DMS 273 (cell line): ENCODE data around the gene EMD.
"Not testable (repeated sequence)": the region's sequence is repeated elsewhere in the genome, so short reads cannot be mapped to it uniquely, and the experiment has no call there.

Source experiments
- DNase-seq: peaks from one replicate; lab custom pipeline; 2025; ENCODE audit not compliant: unreplicated experiment; lab: John Stamatoyannopoulos, UW

Gene EMD

DNA sequence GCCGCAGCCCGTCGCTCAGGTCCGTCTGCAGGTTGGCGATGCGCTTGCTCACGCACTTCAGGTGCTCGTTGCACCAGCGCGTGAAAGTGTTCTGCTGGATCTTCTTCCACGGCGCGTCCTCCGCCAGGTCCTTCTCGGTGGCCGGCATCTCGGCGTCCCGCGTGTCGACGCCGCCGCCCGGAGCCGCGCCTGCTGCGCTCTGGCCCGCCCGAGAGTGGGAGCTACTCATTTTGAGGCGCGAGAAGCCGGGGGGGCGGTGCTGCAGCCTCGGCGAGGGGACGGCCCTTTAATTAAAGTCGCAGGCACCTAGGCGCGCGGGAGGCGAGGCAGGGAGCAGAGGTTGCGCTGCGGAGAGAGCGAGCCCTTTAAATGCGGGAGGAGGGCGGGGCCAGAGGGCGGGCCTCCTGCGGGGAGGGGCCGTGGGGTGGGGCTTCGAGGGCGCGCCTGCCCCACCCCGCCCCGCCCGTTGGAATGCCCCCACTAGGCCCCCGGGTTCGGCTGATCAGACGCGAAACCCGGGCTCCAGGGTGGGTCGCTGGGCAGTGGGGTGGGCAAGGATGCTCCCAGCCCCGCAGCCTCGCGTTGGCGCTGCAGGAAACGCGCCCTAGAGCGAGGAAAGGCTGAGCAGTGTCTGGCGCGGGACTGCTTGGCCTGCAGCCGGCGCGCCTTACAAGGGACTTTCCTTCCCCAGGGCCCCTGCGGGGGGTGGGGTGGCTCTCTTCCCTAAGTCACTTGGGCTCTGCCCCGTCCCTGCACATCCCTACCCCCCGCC is 7.9 kb upstream of the EMD start:
- peak; percentile 96 for DNase-seq

DNA sequence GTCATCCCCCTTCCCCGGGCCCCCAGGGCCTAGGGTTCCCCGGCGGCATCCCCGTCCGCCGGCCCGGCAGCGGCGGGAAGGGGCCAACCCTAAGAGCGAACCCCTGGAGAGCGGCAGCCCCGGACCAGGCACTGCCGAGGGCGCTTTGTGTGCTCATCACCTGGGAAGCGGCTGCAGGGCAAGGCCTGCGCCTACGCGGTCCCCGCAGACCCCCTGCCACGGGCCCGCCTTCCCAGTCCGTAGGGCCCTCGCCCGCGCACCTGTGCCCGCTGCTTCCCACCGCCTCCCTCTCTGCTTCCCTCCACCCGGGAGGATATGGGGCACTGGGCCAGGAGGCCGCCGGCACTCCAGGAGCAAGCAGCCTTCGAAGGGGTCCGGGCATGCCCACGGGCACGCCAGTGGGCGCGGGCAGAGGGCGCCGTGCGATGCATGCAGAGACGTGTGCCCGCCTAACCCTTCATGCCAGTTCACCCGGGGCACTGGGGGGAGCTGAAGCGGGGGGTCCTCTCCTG is 7.2 kb upstream of the EMD start:
- peak; percentile 50 for DNase-seq

DNA sequence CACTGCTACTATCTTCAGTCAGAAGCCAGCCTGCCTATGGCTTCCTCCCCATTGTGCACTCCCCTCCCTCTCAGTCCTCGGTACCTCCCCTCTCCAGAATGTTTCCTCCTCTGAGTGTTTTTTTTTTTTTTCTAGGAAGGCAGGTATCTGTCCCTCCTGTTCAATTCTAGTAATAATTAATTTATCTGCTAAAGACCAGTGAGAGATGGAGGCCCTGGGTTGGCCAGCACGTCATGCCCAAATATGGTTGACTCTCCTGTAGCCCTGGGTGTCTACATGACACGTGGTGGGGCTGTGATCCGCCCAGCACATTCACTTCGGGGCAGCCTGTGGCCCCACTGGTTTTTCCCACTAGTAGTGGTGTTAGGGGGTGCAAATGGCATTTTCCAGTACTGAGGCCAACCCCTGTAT is 6.5 kb upstream of the EMD start:
- peak; percentile 33 for DNase-seq

DNA sequence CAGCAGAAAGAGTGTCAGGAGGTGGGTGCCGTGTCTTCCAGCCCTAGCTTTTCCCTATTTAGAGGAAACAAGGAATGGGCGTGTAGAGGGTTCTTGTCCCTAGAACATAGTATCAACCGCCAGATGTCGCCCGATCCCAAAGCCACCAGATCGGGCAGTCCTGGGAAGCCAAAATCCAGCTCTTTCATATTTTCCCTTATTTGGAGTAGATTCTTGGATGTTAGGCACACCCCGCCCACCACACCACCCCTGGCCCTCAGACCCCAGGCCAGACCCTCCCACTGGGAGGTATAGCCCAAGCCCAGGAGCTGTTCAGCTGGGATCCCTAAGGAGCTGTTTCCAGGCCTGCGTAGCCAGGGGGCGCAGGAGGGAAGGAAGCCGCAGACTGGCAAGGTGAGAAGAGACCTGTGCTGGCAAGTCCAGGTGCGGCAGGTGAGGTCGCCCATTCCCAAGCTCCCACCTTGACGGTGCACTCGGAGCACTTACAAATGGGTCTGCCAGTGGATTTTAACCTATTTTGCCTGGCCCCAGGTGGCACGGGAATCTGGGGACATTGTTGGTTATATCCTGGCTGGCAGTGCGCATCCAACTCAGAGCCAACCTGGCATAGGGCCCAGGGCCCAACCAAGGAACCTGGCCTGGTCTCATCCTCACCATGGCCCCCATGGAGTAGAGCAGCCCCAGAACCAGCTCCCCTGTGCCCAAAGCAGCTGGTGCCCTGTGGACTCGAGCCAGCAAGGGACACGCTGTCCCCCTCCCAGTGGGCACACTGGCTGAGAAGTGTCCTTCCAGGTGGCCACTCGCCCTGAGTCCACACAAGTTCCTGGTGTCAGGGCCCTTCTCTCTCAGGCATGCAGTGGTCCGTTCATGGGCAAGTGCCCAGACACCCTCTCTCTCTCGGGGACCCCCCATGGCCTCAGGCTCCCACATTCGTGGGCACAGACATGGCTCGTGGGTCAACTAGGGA is 5.5 kb upstream of the EMD start:
- peak; percentile 89 for DNase-seq

DNA sequence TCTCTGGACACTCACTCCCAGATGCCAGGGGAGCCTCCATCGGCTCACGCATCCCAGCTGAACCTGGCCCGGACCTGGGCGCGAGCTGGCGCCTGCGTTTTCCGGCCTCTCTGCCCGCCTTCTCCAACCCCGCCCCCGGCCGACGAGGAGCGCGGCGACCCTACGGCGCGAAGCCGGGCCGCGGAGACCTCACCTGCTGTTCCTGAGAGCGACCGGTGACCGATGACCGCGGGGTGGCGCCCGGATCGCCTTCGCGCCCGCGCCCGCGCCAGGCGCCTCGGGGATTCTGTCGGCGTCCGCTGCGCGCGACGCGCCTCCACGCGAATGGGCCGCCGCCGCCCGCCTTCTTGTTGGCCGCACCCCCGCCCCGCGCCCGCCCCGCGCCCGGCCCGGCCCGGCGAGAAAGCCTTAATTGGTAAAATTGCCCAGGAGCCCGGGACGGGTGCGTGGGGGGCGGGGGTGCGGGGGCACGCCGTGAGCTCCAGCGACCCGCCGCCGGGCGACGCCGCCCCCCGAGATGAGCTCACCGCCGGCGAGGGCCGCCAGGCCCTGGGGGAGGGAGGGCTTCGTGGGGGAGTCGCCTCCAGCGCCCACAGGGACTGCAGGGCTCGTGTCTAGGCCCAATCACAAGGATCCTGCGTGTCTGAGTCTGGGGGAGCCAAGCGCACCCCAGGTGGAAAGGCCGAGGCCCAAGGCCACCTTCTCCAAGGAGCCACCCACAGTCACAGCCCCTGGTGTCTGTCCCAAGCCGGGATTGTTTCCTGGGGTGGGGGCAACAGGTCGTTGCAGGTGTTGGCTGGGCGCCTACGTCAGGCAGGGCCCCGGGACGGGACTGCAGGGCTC is 4.6 kb upstream of the EMD start, which contains the start of gene FLNA:
Gene FLNA, minus strand, starts transcription at position 322 of the 843 bp plus-strand sequence. CDS start 3,389 bp downstream, outside the sequence.
- DNase-seq, result peak; percentile 69

DNA sequence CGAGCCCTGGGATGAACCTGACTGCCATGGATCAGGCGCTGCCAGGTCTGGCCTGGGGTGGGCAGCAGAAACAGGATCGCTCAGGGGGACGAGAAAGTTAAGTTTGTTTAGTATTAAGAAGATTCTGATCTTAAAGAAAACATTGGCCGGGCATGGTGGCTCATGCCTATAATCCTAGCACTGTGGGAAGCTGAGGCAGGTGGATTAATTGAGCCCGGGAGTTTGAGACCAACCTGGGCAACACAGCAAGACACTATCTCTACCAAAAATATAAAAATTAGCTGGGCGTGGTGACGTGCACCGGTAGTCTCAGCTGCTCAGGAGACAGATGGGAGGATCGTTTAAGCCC is 4.0 kb upstream of the EMD start:
- peak; percentile 55 for DNase-seq

DNA sequence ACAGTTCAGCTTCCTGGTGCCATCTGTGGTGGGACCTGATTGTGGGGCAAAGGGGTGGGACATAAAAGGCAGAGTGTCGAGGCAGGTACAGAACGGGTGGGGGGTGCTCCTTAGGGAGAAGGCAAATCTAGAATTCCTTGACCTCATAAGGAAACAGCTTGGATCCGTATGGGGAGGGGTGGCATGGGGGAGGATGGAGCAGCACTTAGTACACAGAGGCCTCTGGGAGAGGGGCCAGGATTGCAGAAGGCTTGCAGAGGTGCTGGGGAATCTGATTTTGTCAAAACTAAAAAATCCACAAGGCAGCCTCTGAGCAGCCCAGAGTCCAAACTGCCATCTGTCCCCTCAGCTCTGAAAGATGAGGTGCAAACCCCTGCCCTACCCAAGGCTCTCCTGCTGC is 2.3 kb upstream of the EMD start:
- peak; percentile 78 for DNase-seq

DNA sequence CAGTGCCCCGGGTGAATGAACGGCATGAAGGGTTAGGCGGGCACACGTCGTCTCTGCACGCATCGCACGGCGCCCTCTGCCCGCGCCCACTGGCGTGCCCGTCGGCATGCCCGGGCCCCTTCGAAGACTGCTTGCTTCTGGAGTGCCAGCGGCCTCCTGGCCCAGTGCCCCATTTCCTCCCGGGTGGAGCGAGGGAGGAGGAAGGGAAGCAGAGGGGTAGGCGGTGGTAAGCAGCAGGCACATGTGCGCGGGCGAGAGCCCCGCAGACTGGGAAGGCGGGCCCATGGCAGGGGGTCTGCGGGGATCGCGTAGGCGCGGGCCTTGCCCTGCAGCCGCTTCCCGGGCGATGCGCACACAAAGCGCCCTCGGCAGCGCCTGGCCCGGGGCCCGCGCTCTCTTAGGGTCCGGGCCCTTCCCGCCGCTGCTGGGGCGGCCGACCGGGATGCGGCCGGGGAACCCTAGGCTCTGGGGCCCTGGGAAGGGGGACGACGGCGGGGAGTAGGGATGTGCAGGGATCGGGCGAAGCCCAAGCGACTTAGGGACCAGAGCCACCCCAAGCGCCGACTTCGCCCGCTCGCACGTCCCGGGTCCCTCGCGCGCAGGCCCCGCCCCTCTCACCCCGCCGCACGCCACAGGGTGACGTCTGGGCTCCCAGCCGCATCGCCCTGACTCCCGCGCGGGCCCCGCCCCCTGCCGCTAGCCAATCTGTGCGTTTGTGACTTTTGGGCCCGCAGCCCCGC is 866 bp upstream of the EMD start:
- peak; percentile 86 for DNase-seq

DNA sequence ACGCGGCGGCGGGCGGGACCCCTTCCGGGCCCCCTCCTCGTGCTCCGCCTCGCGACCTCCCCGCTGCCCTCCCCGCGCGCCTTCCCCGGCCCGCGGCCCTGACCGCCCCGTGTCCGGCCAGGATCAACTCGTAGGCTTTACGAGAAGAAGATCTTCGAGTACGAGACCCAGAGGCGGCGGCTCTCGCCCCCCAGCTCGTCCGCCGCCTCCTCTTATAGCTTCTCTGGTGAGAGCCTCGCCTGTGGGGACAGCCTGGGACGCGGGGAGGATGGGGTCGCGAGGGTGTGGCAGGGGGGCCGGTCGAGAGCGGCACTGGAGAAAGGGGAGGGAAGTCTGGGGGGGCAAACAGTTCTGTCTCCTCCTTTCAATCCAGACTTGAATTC is 465 bp downstream of the EMD start:
- peak; percentile 52 for DNase-seq

DNA sequence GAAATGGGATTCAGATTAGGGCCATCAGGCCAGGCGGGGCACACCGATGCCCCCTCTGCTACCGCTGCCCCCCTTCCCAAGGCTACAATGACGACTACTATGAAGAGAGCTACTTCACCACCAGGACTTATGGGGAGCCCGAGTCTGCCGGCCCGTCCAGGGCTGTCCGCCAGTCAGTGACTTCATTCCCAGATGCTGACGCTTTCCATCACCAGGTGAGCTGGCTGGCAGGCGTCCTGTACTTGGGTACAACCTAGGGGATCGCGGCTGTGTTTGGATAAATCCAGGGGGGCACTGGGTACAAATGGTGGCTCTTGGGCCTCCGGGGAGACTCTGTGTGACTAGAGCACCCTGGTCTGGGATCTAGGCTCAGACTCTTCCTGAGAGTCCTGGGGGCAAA is 1.1 kb downstream of the EMD start:
- peak; percentile 34 for DNase-seq

DNA sequence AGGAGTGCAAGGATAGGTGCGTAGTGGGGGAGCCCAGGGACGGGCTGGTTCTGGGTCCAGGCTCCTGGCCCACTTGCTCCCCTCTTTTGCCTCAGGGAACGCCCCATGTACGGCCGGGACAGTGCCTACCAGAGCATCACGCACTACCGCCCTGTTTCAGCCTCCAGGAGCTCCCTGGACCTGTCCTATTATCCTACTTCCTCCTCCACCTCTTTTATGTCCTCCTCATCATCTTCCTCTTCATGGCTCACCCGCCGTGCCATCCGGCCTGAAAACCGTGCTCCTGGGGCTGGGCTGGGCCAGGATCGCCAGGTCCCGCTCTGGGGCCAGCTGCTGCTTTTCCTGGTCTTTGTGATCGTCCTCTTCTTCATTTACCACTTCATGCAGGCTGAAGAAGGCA is 1.7 kb downstream of the EMD start:
- DNase-seq, result no peak

DNA sequence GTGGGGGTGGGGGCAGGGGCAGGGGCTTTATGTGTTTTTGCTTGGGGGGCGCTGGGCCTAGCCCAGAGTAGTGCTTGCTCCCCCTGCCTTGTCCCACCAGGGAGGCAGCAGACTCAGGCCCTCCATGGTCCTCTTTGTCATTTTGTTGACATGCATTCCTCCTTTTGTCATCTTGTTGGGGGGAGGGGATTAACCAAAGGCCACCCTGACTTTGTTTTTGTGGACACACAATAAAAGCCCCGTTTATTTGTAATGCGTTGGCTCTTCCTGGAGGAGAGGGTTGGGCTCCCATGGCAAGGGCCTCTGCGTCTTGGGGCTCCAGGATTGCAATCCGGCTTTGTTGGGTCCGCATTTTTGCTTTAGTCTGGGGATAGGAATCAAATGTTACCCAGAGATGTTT is 2.2 kb downstream of the EMD start:
- DNase-seq, result no peak

DNA sequence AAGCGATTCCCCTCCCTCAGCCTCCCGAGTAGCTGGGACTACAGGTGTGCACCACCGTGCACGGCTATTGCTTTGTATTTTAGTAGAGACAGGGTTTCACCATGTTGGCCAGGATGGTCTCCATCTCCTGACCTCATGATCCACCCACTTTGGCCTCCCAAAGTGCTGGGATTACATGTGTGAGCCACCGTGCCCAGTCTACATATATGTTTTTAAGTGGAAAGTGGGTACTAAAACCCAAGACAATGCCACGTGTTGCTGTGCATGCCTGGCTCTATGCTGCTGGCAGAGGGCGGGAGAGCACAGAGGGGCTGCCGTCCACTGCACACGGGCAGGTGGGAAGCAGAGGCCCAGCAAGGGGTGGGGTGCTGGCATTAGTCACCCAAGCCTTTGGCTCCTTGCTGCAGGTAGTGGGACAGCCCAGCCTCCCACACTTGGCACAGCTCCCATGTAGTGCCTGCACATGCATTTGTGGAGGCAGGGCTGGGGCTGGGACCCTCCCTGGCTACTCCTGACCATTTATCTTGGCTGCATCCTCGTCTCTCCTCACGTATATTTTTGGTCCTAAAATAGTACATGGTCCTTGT is 3.5 kb downstream of the EMD start:
- no peak for DNase-seq

DNA sequence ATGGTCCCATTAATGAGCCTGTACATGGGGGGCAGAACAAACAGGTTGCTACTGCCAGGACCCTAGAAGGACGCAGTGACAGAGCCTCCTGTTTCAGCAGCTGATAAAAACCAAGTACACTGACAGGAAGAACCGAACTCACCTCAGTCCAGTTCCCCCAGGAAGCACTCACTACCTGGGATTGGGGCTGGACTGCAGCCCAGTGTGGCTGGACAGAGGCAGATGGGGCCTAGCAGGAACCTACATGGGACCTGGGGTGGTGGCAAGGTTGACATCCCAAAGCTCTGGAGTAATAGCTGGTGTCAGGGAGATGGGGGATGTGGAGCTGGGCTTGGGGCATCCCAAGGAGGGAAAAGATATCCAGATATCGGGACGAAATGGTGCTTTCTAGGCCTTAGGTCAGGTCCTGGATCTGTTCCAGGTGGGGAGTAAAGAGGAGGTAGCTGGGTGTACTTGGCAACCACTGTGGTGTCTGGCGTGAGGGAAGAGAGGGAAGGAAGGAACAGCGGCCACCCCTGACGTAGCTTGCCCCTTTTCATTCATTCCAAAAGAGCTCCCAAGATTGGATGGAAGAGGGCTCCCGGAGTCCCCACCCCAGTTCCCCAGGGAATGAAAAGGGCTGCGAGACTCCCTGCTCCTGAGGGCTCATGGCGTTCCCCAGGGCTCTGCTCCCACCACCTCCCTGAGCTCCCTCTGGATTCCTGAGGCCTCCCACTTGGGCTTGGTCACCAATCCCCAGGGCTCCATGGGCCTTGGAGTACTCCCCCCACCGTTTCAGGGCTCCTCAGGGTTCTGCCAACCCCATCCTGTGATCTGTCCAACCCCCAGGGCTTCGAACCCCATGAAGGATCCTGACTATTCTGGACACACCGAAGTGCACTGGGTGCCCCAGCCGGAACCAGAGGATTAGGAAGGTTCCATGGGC is 4.5 kb downstream of the EMD start:
- peak; percentile 39 for DNase-seq

DNA sequence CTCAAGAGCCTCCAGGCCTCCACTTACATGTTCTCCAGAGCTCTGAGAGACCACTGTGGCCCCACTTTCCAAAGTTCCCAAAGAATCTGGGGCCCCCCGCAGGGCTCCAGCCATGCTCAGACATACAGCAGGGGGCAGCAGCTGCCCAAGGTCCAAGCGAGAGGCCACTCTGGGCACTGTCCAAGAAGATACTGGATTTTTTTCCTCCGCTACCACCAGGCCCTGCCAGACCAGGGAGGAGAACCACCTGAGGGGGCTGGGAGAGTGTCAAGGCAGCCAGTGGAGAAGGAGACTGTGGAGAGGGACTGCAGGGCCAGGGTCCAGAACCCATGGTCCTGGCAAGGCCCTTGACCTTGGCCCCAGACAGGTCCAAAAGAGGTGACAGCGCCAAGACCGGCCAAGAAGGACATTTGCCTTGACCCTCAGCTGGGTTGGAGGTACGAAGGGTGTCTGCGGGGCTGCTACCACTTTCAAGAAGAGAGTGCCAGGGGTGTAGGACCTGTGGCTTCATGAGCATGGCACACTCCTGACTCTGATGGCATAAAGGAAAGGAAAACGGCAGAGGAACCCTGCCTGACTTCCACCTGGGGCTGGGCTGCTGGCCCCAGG is 5.3 kb downstream of the EMD start:
- DNase-seq, result no peak

DNA sequence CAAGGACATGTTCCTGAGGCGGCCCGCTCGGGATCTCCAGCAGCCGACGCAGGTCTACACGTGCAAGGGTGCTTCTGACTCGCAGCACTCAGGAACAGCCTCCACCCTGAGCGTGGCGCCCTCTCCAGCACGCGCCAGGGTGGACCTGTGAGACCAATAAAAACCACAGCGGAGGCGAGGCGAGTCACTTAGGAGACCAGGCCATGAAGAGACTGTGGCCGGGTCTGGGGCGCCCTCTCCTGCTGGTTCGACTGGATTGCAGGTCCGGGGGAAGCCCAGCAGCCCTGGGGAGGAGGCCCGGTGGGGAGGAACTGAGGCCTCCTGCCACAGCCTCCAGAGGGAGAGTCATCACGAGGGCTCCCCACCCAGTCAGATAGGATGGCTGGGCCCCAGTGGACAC is 9.0 kb downstream of the EMD start:
- DNase-seq, result not testable (repeated sequence)

DNA sequence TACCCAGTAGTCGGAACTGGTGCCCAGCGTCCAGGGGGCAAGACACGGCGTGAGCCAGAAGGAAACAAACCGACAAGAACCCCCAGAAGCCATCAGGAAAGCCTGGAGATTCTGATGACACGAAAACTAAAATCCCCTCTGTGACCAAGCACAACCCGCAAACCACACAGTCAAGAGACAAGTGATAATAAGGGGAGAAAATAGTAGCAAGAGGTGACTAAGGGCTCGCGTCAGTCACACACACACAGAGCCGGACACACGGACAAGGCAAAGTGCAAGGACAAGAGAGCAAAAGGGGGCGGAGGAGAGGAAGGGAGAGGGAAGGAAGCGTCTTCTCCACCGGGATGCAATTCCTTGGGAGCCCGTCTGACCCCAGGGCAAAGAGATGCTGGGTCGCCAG is 9.6 kb downstream of the EMD start:
- not testable (repeated sequence) for DNase-seq
